WTC11 (cell line): ENCODE measurements around the gene PPP4R4. TPM values are rescaled to one million over a fixed set of nuclear protein-coding genes. Genes with fewer than 3 reads are reported as not detected.

Experiments
- ATAC-seq: fragments of 200-7000 bp; cut with Tn5 transposase; 2 replicates; pipeline ENCODE4 v1.10.0; 2021; ENCODE audit warnings: mild to moderate bottlenecking, moderate library complexity
- CTCF ChIA-PET: fragments of 300-600 bp; sonication (Branson Sonifier 250); formaldehyde crosslinking; loops from one replicate; lab custom pipeline; 2021; ENCODE audit warnings: antibody characterized with exemption; lab: Charles Lee
- POLR2A ChIA-PET: fragments of 350-600 bp; sonication (Branson Sonifier 250); formaldehyde crosslinking; loops from one replicate; lab custom pipeline; 2021; ENCODE audit warnings: antibody characterized with exemption; lab: Charles Lee
- DNase-seq: peaks from one replicate; pipeline ENCODE4 v3.0.0; 2021; ENCODE audit warnings: low spot score
- H3K27ac Mint-ChIP-seq: 2 replicates; pipeline ENCODE4 v1.8.0; 2021; ENCODE audit warnings: mixed read lengths
- H3K27me3 Mint-ChIP-seq: 2 replicates; pipeline ENCODE4 v1.8.0; 2021; ENCODE audit warnings: low read depth, mild to moderate bottlenecking, moderate library complexity, mixed read lengths
- H3K36me3 Mint-ChIP-seq: 2 replicates; pipeline ENCODE4 v1.8.0; 2021; ENCODE audit warnings: mixed read lengths
- H3K4me1 Mint-ChIP-seq: 2 replicates; pipeline ENCODE4 v1.8.0; 2022; ENCODE audit warnings: mixed read lengths
- H3K4me3 Mint-ChIP-seq: 2 replicates; pipeline ENCODE4 v1.8.0; 2021; ENCODE audit warnings: mild to moderate bottlenecking, moderate library complexity, mixed read lengths
- H3K9me3 Mint-ChIP-seq: 2 replicates; pipeline ENCODE4 v1.8.0; 2021; ENCODE audit warnings: mixed read lengths
- AR ChIP-seq: fragments of 250-450 bp; sonication (Bioruptor Pico); IDR thresholded peaks from 2 replicates; pipeline ENCODE4 v1.9.0; 2021; ENCODE audit warnings: mild to moderate bottlenecking
- E2F1 ChIP-seq: sonication (generic); formaldehyde crosslinking; IDR thresholded peaks from 2 replicates; pipeline ENCODE4 v1.8.0; 2022; ENCODE audit warnings: mild to moderate bottlenecking, missing genetic modification reagents
- ELF4 ChIP-seq: sonication (generic); formaldehyde crosslinking; IDR thresholded peaks from 2 replicates; pipeline ENCODE4 v1.8.1; 2022; ENCODE audit warnings: low read depth, mild to moderate bottlenecking, moderate library complexity, missing genetic modification reagents
- ETV6 ChIP-seq: sonication (generic); formaldehyde crosslinking; IDR thresholded peaks from 2 replicates; pipeline ENCODE4 v1.8.1; 2022; ENCODE audit warnings: mild to moderate bottlenecking, missing genetic modification reagents
- FOXJ3 ChIP-seq: sonication (generic); formaldehyde crosslinking; IDR thresholded peaks from 2 replicates; pipeline ENCODE4 v1.9.0; 2021; ENCODE audit warnings: missing genetic modification reagents, mild to moderate bottlenecking, borderline replicate concordance
- GTF2I ChIP-seq: fragments of 250-450 bp; sonication (Bioruptor Pico); conservative IDR thresholded peaks from 2 replicates; pipeline ENCODE4 v1.4.0; 2021; ENCODE audit warnings: mild to moderate bottlenecking
- MLX ChIP-seq: sonication (generic); formaldehyde crosslinking; IDR thresholded peaks from 2 replicates; pipeline ENCODE4 v1.8.1; 2023; ENCODE audit warnings: mild to moderate bottlenecking, missing genetic modification reagents, moderate library complexity
- OVOL2 ChIP-seq: fragments of 250-450 bp; sonication (Bioruptor Pico); IDR thresholded peaks from 2 replicates; pipeline ENCODE4 v1.9.0; 2021; ENCODE audit warnings: mild to moderate bottlenecking, borderline replicate concordance
- PRRX2 ChIP-seq: fragments of 250-450 bp; sonication (Bioruptor Pico); IDR thresholded peaks from 2 replicates; pipeline ENCODE4 v1.8.0; 2021; ENCODE audit warnings: mild to moderate bottlenecking
- RORB ChIP-seq: fragments of 250-450 bp; sonication (Bioruptor Pico); IDR thresholded peaks from 2 replicates; pipeline ENCODE4 v1.9.0; 2021; ENCODE audit warnings: mild to moderate bottlenecking
- STAT6 ChIP-seq: sonication (generic); formaldehyde crosslinking; conservative IDR thresholded peaks from 2 replicates; pipeline ENCODE4 v1.8.1; 2023; ENCODE audit warnings: mild to moderate bottlenecking, low read depth, missing genetic modification reagents, moderate library complexity
- TEAD1 ChIP-seq: sonication (generic); formaldehyde crosslinking; IDR thresholded peaks from 2 replicates; pipeline ENCODE4 v1.8.0; 2022; ENCODE audit warnings: mild to moderate bottlenecking, missing genetic modification reagents
- ZMAT4 ChIP-seq: fragments of 250-450 bp; sonication (Bioruptor Pico); IDR thresholded peaks from 2 replicates; pipeline ENCODE4 v1.9.0; 2021; ENCODE audit warnings: mild to moderate bottlenecking
- ZNF121 ChIP-seq: sonication (generic); formaldehyde crosslinking; IDR thresholded peaks from 2 replicates; pipeline ENCODE4 v1.8.0; 2023; ENCODE audit warnings: missing genetic modification reagents
- ZNF671 ChIP-seq: fragments of 250-450 bp; sonication (Bioruptor Pico); IDR thresholded peaks from 2 replicates; pipeline ENCODE4 v1.8.0; 2021; ENCODE audit warnings: mild to moderate bottlenecking
- total RNA-seq: library from RNA; stranded (reverse); gene quantifications from 3 replicates; pipeline ENCODE4 v1.2.3, GENCODE V29; 2021

The PPP4R4 gene
- total RNA-seq, 1 experiment from 2014 or later, result 9.6 TPM

GRCh38 chr14:94162466-94162865 lies 11.7 kb upstream of the PPP4R4 start:
- CTCF ChIA-PET, result interaction anchor here (1.2 kb wide), 1 partner anchor 26 kb away, joined by 6 read pairs; no protein-coding TSS in a partner anchor
- H3K36me3 Mint-ChIP-seq, result no peaks in the 10 kb centered on the region
- no peak overlapping the region for H3K4me3 Mint-ChIP-seq
- ATAC-seq (no peak), DNase-seq (no peak)
- H3K9me3 Mint-ChIP-seq, result no peaks in the 10 kb centered on the region
- peaks cover 4% of the 10 kb centered on the region for H3K27me3 Mint-ChIP-seq
- TF ChIP-seq TEAD1, result no peak
- TF ChIP-seq ZNF121, result no peak
- peaks cover 20% of the 10 kb centered on the region for H3K4me1 Mint-ChIP-seq
- POLR2A ChIA-PET, result no interaction called here
- no peak overlapping the region for H3K27ac Mint-ChIP-seq

- TF ChIP-seq ZNF121 (no peak), ZMAT4 (no peak), AR (CRISPR knock-in tag) (no peak), ZNF671 (CRISPR knock-in tag) (no peak), STAT6 (CRISPR knock-in tag) (no peak), OVOL2 (CRISPR knock-in tag) (no peak), E2F1 (CRISPR knock-in tag) (no peak), PRRX2 (CRISPR knock-in tag) (no peak), ETV6 (no peak), MLX (CRISPR knock-in tag) (no peak), GTF2I (no peak), RORB (CRISPR knock-in tag) (no peak), FOXJ3 (CRISPR knock-in tag) (no peak), ELF4 (CRISPR knock-in tag) (no peak)
- CTCF ChIA-PET, result interaction anchor here (1.2 to 3.5 kb wide), 4 partner anchors 12 to 127 kb away, joined by 3 to 28 read pairs (median 6); no protein-coding TSS in a partner anchor
- Mint-ChIP-seq H3K4me3 (no peak overlapping the region), H3K4me1 (peaks cover 20% of the 10 kb centered on the region), H3K9me3 (no peaks in the 10 kb centered on the region), H3K27ac (no peak overlapping the region), H3K27me3 (peaks cover 4% of the 10 kb centered on the region), H3K36me3 (no peaks in the 10 kb centered on the region)
- DNase-seq (no peak), ATAC-seq (0 out of 2 replicates have a peak, but pooled peaks have one; percentile 28)
- POLR2A ChIA-PET, result no interaction called here
These were observed 10.3 kb upstream of the PPP4R4 start for GRCh38 chr14:94163796-94164195.
